Fibroblast of skin of left quadriceps (primary cell): ENCODE data around the gene AIDA.
"Not testable (repeated sequence)": the region's sequence is repeated elsewhere in the genome, so short reads cannot be mapped to it uniquely, and the experiment has no call there.

ENCODE experiments used
- DNase-seq, 2 experiments: peaks; one replicate each; pipeline ENCODE4 v3.0.0-alpha.2; 2013; ENCODE audit warnings: low read depth in 2 of 2

Gene AIDA

DNA sequence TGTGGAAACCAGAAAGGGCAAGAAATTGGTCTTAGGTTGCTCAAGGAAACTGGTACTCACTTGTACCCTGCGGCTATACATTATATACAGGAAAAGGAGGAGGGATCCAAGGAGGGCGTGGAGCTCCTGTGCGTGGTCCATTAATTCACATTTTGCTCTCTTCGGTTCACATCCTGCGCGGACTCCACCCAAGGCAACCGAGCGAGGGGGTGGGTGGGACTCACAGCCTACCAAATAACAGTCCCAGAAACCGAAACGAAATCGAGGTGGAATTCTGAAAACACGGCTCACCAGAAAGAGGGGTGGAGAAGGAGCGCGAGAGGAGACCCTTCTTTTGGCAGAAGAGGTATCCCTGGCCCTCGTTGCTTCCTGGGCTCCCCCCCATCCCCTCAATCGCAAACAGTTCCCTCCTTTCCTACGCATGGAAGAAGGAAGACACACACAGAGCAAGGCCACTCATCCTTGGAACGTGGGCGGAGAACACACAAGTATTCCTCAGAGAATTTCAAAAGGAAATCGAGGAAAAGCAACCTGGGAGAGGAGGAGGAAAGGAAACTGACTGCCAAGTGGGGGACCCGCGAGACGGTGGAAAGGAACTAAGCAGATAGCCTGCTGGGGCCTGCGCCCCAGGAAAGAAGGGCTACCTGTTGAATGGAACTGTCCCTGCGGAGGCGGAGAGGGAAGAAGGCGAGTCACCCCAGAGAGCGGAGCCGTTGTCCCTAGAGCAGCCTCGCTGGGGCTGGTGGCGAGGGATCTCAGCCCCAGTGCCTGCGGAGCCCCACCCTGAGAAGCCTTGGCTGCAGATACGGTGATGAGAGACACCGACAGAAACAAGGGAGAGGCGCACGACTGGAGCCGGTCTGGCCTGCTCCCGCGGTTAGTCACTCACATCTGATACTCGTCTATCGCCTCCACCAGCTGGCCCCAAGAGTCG is 705 bp downstream of the AIDA start:
- DNase-seq = peak; percentile 13 to 17

DNA sequence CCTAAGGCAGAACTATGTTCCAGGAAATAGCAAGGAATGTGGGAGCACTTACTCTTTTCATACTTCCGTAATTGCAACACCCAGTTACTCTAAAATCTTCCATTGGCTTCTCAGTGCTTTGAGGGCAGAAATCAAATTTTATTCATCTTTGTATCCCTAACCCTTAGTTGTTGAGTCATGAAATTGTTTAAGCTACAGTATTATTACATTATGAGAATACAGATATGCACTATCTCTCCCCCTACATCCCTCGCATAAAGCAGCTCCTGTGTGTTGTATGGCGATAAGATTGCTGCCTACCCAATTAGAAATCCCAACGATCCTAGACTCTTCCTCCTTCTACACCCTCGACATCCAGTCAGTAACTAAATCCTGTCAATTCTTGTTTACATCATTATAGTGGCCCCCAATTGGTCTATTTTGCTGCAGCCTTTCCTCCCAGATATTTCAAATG is 2.6 kb downstream of the AIDA start:
- DNase-seq = no peak

DNA sequence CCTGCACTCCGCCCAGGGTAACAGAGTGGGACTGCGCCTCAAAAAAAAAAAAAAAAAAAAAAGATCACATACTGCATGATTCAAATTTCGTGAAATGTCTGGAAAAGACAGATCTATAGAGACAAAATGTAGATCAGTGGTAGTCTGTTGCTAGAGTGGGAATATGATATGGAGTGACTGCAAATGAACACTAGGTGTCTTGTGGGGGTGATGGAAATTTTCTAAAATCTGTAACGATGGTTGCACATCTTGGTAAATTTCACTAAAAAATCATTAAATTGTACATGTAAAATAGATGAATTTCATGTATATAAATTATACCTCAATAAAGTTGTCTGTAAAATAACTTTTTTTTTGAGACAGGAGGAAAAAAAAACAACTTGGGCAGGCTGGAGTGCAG is 5.5 kb downstream of the AIDA start:
- DNase-seq = no peak

GRCh38 chr1:222704260-222704659 is 8.0 kb downstream of the AIDA start:
- no peak for DNase-seq

- no peak for DNase-seq
Measured at GRCh38 chr1:222702210-222702609, 10.1 kb downstream of the AIDA start.

DNA sequence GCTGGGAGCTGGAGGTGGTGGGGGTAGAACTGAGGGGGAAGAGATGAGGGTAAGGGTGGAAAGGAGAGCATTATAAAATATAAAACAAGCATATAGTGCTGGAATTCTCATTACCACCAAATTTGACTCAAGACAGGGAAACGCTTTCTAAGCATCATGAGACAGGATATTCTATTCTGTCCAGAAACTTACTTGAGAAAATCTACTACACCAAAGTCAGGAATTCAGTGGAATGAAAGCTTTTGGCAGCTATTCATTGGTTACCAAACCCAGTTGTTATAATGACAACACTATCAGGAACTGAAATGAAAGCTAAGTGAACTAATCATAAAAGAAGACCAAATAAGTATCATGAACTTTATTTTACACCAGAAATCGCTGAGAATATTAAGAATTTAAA is 14.5 kb downstream of the AIDA start:
- DNase-seq = peak in 1 of 2 experiments; percentile 2

DNA sequence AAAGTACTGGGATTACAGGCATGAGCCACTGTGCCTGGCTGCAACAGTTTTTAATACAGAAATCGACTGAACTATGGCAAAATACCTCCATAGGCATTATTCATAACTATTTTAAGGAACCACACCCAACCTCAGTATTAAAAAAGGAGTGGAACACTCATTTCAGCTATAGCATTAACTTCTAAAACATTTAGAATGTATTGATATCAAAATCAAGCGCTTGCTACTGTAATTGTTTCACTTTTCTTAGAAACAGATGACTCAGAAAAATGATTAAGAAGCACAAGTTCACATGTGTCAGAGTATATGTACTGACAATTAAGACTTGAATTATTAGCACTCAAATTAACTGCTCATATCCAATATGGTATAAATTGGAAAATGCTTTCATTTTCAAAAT is 15.1 kb downstream of the AIDA start:
- DNase-seq = no peak

GRCh38 chr1:222696741-222697140 is 15.6 kb downstream of the AIDA start:
- DNase-seq = no peak

- no peak for DNase-seq
Measured at GRCh38 chr1:222694927-222695326, 17.4 kb downstream of the AIDA start.

DNA sequence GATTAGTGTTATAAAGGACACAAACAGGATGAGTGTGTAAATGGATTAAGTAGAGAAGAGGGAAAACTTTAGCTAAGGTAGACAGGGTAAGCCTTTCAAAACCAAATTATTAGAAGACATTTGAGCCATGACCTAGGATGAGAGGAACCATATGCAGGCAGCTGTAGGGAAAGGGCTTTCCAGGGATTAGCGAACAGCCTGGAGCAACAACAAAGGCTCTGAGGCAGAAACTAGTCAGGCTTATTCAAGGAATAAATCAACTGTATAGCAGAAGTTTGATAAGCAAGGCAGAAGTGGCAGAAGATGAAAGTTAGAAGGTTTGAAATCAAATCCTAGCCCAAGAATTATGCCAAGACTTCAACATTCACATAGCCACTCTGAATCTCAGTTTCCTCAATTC is 21.3 kb downstream of the AIDA start:
- no peak for DNase-seq

- DNase-seq = no peak
Measured at GRCh38 chr1:222680080-222680479, 32.2 kb downstream of the AIDA start.

DNA sequence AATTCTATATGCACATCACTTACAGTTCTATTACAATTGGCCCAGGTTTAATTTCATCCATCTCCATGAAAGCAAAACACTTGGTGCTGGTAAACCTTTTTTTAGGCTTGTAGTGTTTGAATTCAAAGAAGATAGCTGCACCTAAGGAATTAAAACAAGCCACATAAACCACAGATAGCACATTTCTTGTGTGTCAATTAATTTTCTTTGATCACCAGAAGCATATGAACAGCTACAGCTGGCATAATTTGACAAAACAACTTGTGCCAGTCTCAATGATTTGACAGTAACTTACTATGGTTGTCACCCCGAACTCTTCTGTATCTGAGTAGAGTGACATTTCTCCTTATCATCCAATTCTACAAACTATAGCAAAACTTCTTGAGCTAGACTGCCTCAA is 42.2 kb downstream of the AIDA start:
- no peak for DNase-seq

- DNase-seq = not testable (repeated sequence)
Measured at GRCh38 chr1:222669107-222669506, 43.2 kb downstream of the AIDA start.

- DNase-seq = not testable (repeated sequence)
Measured at GRCh38 chr1:222668184-222668583, 44.1 kb downstream of the AIDA start.

DNA sequence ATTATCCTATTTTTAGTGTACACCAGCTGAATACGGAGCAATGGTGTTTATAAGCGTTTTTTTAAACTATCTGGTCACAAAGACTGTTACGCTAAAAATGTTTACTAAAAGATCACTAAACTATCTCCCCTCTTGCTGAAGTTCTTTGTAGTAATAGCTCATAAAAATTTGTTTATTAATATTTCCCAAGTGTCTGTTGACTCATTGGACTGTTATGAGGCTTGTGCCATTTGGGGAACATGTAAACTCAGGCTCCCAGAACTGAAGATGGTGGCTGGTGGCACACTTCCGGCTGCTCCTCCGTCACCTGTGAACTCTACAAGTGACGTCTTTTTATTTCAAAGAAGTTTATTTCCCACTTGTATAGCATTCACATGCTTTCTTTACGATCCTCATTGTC is 46.3 kb downstream of the AIDA start:
- DNase-seq = peak in 1 of 2 experiments; percentile 1

DNA sequence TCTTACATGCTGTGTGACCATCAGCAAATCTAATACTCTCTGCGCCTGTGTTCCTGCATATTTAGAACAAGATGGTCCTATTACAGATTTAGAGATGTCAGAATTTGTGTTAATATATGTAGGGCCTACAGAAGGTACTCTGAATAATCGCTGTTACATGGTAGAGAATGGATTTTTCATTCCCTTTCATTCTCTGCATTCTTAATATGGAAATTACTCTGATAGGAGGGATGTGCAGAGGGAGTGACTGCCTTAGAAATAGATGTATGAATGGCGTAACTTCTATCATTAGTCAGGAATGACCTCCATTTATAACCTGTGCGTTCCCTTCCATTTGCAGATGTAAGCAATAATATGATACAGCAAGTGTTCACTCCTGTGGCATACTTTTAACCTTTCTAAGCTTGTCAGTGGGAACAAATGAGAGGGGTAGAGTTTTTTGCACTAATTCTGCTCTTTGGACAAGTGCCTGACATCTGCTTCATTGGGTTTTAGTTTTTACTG is 48.8 kb downstream of the AIDA start:
- DNase-seq = no peak

DNA sequence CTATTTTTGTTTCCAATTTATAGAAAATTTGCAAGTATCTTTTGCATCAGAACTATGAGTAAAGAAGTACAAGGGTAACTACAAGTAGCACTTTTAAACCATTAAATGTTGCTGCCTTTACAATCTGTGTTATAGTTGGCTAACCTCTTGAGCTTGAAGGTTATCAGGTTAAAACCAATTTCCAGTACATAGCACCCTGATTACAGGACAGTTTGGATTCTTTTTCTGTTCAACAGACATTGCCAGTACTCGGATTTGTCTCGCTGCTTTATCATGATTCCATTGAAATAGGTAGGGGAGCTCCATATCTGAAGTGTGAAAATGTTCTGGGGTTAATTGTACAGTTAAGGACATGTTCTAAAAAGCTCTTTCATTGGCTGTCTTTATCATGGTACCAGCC is 54.4 kb downstream of the AIDA start:
- no peak for DNase-seq

GRCh38 chr1:222656391-222657155 is 55.7 kb downstream of the AIDA start:
- DNase-seq = no peak

- DNase-seq = no peak
Measured at GRCh38 chr1:222654849-222655248, 57.4 kb downstream of the AIDA start.

DNA sequence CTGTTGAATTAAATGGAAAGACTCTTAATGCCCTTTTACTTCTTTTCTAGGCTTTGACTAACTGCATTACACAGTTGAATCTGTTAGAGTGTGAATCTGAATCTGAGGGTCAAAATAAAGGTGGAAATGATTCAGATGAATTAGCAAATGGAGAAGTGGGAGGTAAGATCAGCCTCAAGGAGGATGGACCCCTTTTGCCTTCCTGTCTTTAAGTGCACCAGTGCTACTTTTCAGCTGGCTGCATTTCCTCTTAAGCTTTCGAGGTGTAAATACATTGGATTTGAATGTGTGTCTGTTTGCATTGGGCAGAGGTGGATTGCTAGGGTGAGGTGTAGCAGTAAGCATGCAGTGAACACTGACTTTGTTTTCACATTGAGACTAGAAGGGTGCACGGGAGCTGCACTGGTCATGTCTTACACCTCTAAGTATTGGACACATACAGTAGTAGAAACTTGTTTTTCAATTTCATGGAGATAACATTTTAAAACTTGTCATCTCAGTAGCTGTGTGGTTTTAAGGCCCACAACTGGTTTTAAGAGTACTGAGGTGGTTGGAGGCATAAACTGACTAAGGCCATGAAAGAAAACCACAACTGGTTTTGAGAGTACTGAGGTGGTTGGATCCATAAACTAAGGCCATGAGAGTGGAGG is 59.0 kb downstream of the AIDA start:
- DNase-seq = no peak

GRCh38 chr1:222652676-222653075 is 59.6 kb downstream of the AIDA start:
- DNase-seq = no peak

GRCh38 chr1:222644636-222644980 is 67.7 kb downstream of the AIDA start:
- DNase-seq = no peak
